ENCODE measurements around the gene STK16.

Gene STK16

DNA sequence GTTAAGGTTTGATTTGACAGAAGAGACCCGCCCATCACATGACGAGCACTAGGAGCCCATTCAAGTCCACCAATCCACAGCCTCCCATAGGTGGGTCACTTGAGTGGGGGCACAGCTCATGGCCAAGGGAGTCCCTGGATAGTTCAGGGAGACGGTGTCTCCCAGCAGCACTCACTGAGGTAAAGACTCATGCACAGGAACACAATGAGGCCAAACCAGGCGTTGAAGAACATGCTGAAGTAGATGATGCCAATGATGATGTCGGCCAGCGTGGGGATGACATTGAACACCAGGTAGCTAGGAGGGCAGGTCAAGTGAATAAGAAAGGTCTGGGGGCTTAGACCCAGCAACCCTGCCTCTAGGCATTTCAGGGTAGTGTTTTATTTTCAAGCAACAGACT lies 30.5 kb upstream of the STK16 start:
- DNase-seq, result no peak

DNA sequence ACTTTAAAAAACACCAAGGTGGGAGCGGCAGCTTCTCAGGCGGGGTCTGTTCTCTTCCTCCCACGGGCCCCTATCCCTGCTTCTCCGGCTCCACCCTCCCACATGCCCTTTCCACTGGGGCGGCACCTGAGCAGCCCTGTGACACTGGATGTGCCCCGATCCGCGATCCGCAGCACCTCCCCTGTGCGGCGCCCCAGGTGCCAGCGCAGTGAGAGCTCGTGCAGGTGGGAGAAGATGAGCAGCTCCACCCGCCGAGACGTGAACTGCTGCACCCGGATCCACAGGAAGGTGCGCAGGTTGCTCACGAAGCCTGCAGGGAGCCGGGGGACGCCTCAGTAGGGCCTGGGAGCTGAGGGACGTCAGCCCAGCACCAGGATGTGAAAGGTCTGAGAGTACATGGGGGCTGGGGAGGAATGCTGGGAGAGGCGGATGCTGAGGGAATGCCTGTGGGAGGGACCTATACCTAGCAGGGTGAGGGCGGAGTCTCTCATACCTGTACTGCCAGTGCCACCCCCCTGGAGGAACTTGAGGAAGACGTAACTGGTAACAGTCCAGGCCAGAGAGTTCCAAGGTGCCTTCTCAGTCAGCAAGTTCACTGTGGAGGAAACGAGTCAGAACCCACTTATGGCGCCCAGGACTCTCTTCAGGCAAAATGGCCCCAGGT lies 29.3 kb upstream of the STK16 start:
- DNase-seq, result no peak

- no peak for DNase-seq
These were observed 28.8 kb upstream of the STK16 start for GRCh38 chr2:219216535-219216915.

- no peak for DNase-seq
These were observed 27.0 kb upstream of the STK16 start for GRCh38 chr2:219218217-219218731.

DNA sequence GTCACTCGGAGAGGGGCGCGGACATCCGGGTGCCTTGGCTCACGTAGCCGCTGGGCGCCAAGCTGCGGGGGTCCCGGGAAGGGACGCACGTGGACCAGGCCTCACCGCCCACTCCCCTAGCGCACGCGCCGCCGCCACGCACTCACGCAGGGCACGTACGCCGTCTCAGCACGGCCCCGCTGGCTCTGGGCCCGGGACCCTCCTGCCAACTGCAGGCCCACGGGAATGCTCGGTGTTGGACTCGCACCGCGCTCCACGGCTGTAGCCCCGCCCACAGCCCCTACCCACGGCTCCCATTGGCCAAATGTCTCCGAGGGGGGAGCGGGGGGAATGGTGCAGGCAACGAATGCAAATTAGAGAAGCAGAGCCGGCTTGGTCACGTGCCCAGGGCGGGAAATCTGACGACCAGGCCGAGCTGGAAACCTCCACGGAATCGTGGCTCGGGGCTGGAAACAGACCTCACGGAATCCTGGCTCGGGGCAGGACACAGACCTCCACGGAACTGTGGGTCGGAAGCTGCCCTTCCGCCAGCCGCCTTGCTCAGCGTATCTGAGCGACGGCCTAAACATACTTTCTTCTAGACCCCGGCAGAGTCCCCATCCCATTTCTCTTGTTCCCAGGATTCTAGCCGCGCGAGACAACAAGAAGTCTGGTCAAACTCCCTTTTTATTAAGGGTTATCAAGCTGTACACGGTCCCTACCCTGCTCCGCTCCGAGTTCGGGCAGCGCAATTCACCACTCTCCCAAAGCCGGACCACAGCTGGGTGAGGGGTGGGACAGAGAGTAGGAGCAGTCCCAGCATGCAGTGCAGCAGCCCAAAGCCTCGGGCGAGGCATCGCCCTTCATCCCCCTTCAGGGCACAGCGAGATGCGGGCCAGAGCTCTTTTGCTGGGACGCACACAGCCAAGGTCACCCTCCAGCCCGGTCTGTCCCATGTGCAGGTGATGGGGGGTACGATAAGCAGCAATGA lies 26.3 kb upstream of the STK16 start, which contains the start of gene ABCB6:
ABCB6 (minus strand) TSS at position 227 of the 970 bp plus-strand sequence. CDS start 285 bp downstream, outside the sequence.
- peak; percentile 79 for DNase-seq

- DNase-seq, result no peak
These were observed 25.3 kb upstream of the STK16 start for GRCh38 chr2:219219784-219220532.

DNA sequence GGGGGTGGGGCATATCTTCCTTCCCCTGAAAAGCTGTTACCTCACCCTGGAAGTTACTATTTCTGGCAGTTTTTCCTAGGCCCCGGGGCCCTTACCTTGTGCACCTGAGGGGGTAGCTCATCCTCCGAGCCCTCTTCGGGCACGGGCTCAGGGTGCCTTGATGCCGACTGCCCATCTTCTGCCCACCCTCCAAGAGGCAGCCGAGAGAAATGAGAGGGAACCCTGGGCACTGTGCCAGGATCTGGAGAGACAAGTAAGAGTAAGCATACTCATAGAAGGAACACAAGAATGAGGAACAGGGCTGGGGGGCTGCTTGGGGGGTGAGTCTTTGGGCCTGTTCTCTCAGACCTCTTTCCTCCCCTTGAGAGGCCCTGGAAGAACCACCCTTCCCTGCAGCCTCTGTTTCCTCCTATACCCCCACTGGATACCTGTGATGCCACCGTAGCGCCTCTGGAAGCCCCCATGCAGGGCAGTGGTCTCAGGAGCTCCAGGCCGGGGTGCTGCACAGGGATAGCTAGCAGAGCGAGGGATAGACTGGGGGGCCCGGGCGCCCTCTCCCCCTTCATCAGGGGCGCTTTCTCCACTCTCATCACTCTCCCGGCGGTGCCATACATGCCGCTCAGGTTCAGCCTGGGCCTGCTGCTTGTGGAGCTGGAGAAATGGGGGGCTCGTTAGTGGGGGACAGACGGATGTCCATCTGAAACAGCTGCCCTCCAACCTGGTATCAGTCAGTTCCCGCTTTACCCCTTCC lies 24.5 kb upstream of the STK16 start:
- DNase-seq, result no peak

DNA sequence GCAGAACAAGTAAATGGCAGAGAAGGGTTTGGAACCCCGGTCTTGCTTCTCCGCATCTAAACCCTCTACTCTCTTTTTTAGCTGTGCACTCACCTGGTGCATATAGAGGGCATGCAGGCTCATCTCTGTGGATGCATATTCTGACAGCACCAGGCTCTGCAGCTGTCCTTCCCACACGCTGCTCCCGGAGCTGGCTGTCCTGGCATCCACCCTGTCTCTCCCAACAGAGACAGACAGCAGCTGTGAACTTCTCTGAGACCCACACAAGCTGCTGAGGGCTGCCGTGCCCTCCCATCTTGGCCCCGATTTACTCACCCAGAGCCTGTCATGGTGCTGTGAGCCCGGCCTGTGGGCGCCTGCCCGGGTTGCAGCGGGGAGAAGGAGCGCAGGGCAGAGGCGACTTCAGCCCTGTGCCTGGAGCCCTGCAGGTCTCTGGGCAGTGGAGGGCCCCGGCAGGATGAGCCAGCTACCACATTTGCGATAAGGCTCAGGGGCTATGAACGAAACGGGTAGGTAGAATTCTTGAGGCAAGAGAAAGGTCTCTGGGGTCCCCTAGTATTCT lies 23.2 kb upstream of the STK16 start:
- no peak for DNase-seq

- DNase-seq, result no peak
These were observed 21.3 kb upstream of the STK16 start for GRCh38 chr2:219223831-219224610.

DNA sequence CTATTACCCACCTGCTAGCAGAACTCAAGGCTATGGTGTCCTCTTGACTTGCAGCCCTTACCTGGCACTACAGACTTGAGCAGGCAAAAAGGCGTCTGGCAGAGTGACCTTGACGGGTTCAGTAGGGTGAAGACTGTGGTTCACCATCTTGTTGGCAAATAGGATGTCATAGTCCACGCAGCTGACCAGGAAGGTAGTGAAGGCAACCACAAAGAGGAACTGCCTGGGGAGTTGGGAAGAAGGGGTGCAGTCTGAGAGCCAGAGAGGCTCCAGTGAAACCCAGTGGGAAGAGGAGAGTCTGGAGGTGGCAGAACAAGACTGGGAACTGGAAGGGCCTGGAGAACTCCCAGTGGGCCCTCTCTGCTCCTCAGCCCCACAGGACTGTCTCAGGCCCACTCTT lies 19.9 kb upstream of the STK16 start:
- no peak for DNase-seq

GRCh38 chr2:219228041-219228910 lies 17.0 kb upstream of the STK16 start:
- no peak for DNase-seq

- DNase-seq, result no peak
These were observed 16.4 kb upstream of the STK16 start for GRCh38 chr2:219228911-219229304.

DNA sequence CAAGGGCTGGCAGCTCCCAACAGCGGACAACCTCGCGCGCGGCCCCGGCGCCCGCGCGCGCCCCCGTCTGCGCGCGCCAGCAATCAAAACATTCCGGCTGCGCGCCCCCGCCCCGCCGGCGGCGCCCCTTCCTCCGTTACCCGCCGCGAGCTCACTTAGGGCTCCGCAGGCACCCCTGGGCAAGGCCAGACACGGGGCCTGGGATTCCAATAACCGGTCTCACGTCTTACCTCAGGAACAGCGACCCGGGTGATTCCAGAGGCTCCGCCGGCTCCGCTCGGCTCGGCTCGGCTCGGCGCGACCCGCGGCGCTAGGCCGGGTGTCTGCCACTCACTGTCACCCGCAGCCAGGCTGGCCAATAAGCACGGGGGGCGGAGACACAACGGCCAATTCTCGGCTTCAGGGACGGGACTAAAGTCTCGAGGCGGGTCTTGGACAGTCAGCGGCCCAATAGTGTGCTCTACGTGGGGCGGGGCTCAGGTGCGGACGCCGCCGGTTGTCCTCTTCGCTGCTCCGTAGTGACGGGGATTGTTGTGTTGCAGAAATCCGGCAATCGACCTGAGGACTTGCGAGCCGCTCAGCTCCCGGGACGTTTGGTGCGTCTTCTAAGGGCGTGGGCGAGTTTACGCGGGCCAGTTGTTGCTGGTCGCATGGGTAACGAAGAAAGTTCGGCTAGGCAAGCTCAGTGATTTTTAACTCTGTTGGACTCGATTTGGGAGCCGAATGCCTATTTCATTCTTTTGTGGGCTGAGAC lies 15.8 kb upstream of the STK16 start, which contains the start of the genes ANKZF1 and ATG9A:
ANKZF1 (plus strand) TSS at position 502 of the 754 bp plus-strand sequence. CDS start 452 bp downstream, outside the sequence.
ATG9A (minus strand) TSS at position 332 of the 754 bp plus-strand sequence. CDS start 1,612 bp downstream, outside the sequence.
- peak; percentile 98 for DNase-seq

GRCh38 chr2:219230059-219230540 lies 15.2 kb upstream of the STK16 start:
- no peak for DNase-seq

DNA sequence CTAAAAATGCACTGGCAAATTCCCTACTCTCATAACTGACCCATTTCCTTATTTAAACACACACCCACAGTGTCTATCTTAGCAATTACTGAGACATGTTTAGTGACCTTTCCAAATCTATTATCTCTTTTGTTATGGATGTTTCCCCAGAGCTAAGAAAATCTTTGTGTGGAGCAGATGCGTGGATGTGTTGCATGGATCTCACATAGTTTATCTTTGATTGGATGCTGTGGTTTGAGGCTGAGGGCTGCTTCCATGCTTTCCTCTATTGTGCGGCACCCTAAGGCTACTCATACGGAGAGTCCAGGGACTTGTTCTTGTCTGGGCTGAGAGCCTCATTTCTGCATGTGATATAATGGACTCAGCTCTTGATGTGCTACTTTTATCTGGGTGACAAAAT lies 10.9 kb upstream of the STK16 start:
- DNase-seq, result no peak

DNA sequence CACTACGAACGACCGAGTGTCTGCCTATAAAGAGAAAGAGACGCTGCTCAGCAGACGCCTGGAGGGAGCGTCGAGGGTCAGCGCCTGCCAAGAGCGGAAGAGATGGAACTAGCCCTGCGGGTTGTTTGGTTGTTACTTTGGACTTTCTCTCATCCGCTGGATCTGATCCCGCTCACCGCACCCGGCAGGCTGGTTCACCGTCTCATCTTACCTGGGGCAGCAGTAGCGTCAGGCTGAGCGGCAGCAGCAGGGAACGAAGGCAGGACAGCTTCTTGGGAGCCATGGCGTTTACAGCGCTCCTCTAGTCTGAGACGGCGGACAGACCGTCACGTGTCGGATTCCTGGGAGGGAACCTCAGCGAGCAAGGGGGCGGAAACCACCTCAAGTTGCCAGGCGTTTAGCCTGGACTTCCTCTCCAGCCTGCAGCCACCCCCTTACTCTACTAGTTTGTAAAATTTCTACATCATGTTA lies 2.0 kb upstream of the STK16 start:
- DNase-seq, result no peak

- no peak for DNase-seq
These were observed 511 bp upstream of the STK16 start for GRCh38 chr2:219244789-219245147.

GRCh38 chr2:219245899-219246230 lies 586 bp downstream of the STK16 start:
- no peak for DNase-seq

DNA sequence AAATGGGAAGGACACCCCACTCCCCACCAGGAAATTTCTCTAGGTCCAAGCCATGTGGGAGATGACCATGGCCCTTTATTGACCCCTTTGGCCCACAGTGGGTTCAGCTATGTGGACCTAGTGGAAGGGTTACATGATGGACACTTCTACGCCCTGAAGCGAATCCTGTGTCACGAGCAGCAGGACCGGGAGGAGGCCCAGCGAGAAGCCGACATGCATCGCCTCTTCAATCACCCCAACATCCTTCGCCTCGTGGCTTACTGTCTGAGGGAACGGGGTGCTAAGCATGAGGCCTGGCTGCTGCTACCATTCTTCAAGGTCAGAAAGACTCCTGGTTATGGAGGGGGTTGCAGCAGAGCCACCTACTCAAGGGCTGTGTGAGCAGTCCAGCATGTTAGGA lies 1.3 kb downstream of the STK16 start:
- DNase-seq, result no peak
